Body of pancreas (tissue), 4 donors: ENCODE data around the gene RB1. TPM values are rescaled to one million over a fixed set of nuclear protein-coding genes. Genes with fewer than 3 reads are reported as not detected.

Source experiments
- ATAC-seq: fragments of 150-250 bp; one replicate; pipeline ENCODE4 v1.9.1; 2016
- DNase-seq, 4 donors: peaks; one replicate each; pipeline ENCODE4 v3.0.0-alpha.2; 2019
- H3K27ac ChIP-seq, 4 donors: fragments of 200-600 bp; sonication (generic); 1 replicate in 3 of 4; 2 replicates in 1 of 4; pipeline versions ENCODE4 v1.5.1 to v1.6.1; 2016 to 2019; ENCODE audit warnings: mild to moderate bottlenecking in 1 of 4, mixed read lengths in 1 of 4, moderate library complexity in 1 of 4
- H3K27me3 ChIP-seq, 2 donors: fragments of 200-600 bp; sonication (generic); one replicate each; pipeline ENCODE4 v1.6.0; 2016; ENCODE audit warnings: mild to moderate bottlenecking in 1 of 2
- H3K36me3 ChIP-seq, 2 donors: fragments of 200-600 bp; sonication (generic); replicated peaks in 1 of 2; 2 replicates each; pipeline ENCODE4 v1.5.1; 2016; ENCODE audit warnings: low read depth in 2 of 2; ENCODE audit not compliant: insufficient read depth in 1 of 2
- H3K4me1 ChIP-seq: fragments of 200-600 bp; sonication (generic); one replicate; pipeline ENCODE4 v1.6.0; 2016
- H3K4me3 ChIP-seq, 2 donors: fragments of 200-600 bp; sonication (generic); 1 replicate in 1 of 2; 2 replicates in 1 of 2; pipeline ENCODE4 v1.5.1; 2016 to 2019
- H3K9me3 ChIP-seq, 3 donors: fragments of 200-600 bp; sonication (generic); 1 replicate in 2 of 3; 2 replicates in 1 of 3; pipeline ENCODE4 v1.5.1; 2016
- CTCF ChIP-seq, 7 experiments: fragments of 450-650 bp in 4 of 7; fragments of 200-600 bp in 3 of 7; sonication (generic) in 3 of 7; IDR thresholded peaks; one replicate each; pipeline ENCODE4 v1.5.1; 2016 to 2019; ENCODE audit warnings: antibody characterized with exemption in 7 of 7
- POLR2A ChIP-seq, 3 donors: fragments of 450-650 bp; IDR thresholded peaks; one replicate each; pipeline ENCODE4 v1.6.1; 2016; ENCODE audit warnings: antibody characterized with exemption in 3 of 3, mild to moderate bottlenecking in 2 of 3
- WGBS, 2 donors: methylation state at CpG; one replicate each; pipeline ENCODE4 v1.1.5; 2017; 5-methylcytosine and 5-hydroxymethylcytosine counted together
- intact Hi-C: fragments of 100-400 bp; cut with DNase I; formaldehyde crosslinking; loops from one replicate; pipeline ENCODE4 v1.15.1; 2023
- total RNA-seq, 2 donors: library from RNA; depleted of rRNA; stranded (reverse); fragments of >200 nt; gene quantifications; one replicate each; pipeline ENCODE4 v1.1.0, GENCODE V29; 2016

RB1 gene
- total RNA-seq, 2 donors from 2014 or later, result 20.5 to 28.0 TPM

GRCh38 chr13:48514793-48515192 is 211.2 kb downstream of the RB1 start:
- intact Hi-C loops, result no loop called here
- Histone ChIP-seq H3K36me3 (no peaks in the 10 kb centered on the region), H3K27me3 (no peaks in the 10 kb centered on the region), H3K4me1 (no peaks in the 10 kb centered on the region), H3K4me3 (no peak overlapping the region), H3K27ac (no peak overlapping the region), H3K9me3 (no peaks in the 10 kb centered on the region)
- no peak for DNase-seq
- WGBS, 2 donors, result 83 to 90% methylated on average over 4 of the region's 4 CpGs
- no peak for ATAC-seq
- TF ChIP-seq POLR2A (IDR thresholded peaks at IDR 0.05), result no peak
- no peak for TF ChIP-seq CTCF (IDR thresholded peaks at IDR 0.05)

- ATAC-seq (no peak), DNase-seq (no peak)
- no peak overlapping the region for H3K27ac ChIP-seq
- WGBS, 2 donors, result 86 to 90% methylated on average over 6 of the region's 6 CpGs
- H3K4me3 ChIP-seq, result no peak overlapping the region
- no peaks in the 10 kb centered on the region for H3K27me3 ChIP-seq
- intact Hi-C loops, result no loop called here
- TF ChIP-seq CTCF (IDR thresholded peaks at IDR 0.05) (no peak), POLR2A (IDR thresholded peaks at IDR 0.05) (no peak)
- no peaks in the 10 kb centered on the region for H3K9me3 ChIP-seq
- H3K36me3 ChIP-seq, result no peaks in the 10 kb centered on the region
- H3K4me1 ChIP-seq, result no peaks in the 10 kb centered on the region
Observed at GRCh38 chr13:48515732-48516131, 212.2 kb downstream of the RB1 start.

- intact Hi-C loops, result no loop called here
- ATAC-seq (no peak), DNase-seq (no peak)
- Histone ChIP-seq H3K4me1 (no peaks in the 10 kb centered on the region), H3K27me3 (no peaks in the 10 kb centered on the region), H3K4me3 (no peak overlapping the region), H3K27ac (no peak overlapping the region), H3K36me3 (no peaks in the 10 kb centered on the region), H3K9me3 (no peaks in the 10 kb centered on the region)
- whole genome bisulfite sequencing, 2 donors, result 84 to 94% methylated on average over 1 of the region's 1 CpG
- no peak for TF ChIP-seq CTCF (IDR thresholded peaks at IDR 0.05)
- no peak for TF ChIP-seq POLR2A (IDR thresholded peaks at IDR 0.05)
Observed at GRCh38 chr13:48518083-48518482, 214.5 kb downstream of the RB1 start.

GRCh38 chr13:48526286-48526685 is 222.7 kb downstream of the RB1 start:
- Histone ChIP-seq H3K27ac (no peak overlapping the region), H3K36me3 (no peaks in the 10 kb centered on the region), H3K27me3 (no peaks in the 10 kb centered on the region), H3K9me3 (no peaks in the 10 kb centered on the region), H3K4me1 (peaks cover under 1% of the 10 kb centered on the region), H3K4me3 (no peak overlapping the region)
- intact Hi-C loops, result no loop called here
- DNase-seq, result no peak
- TF ChIP-seq POLR2A (IDR thresholded peaks at IDR 0.05), result no peak
- TF ChIP-seq CTCF (IDR thresholded peaks at IDR 0.05), result no peak
- WGBS, 2 donors, result 96 to 97% methylated on average over 10 of the region's 10 CpGs
- ATAC-seq, result no peak

GRCh38 chr13:48527955-48528354 is 224.4 kb downstream of the RB1 start:
- WGBS, 2 donors, result 30 to 31% methylated on average over 2 of the region's 2 CpGs
- ATAC-seq (no peak), DNase-seq (no peak)
- Histone ChIP-seq H3K4me3 (no peak overlapping the region), H3K9me3 (no peaks in the 10 kb centered on the region), H3K27me3 (no peaks in the 10 kb centered on the region), H3K27ac (no peak overlapping the region), H3K36me3 (no peaks in the 10 kb centered on the region), H3K4me1 (peaks cover 5% of the 10 kb centered on the region)
- intact Hi-C loops, result no loop called here
- no peak for TF ChIP-seq POLR2A (IDR thresholded peaks at IDR 0.05)
- no peak for TF ChIP-seq CTCF (IDR thresholded peaks at IDR 0.05)
